PFSK-1 (cell line): ENCODE results near the gene TAGLN2.

ENCODE experiments used
- FOXP2 ChIP-seq: optimal IDR thresholded peaks from 2 replicates; pipeline ENCODE3; 2011; ENCODE audit warnings: borderline replicate concordance, control low read depth, inconsistent platforms; ENCODE audit not compliant: insufficient read depth; ENCODE audit errors: extremely low read length, extremely low read depth
- POLR2AphosphoS5 ChIP-seq: IDR thresholded peaks from 2 replicates; pipeline ENCODE4 v1.6.1; 2012; ENCODE audit warnings: low read depth, mild to moderate bottlenecking, control low read depth, low read length, moderate library complexity
- SIN3A ChIP-seq: IDR thresholded peaks from 2 replicates; pipeline ENCODE4 v1.6.1; 2012; ENCODE audit warnings: mild to moderate bottlenecking, low read length, moderate library complexity, borderline replicate concordance; ENCODE audit not compliant: insufficient read depth
- TAF1 ChIP-seq: IDR thresholded peaks from 2 replicates; pipeline ENCODE4 v1.6.1; 2012; ENCODE audit warnings: low read length, control low read depth, borderline replicate concordance; ENCODE audit not compliant: insufficient read depth
- TF ChIP-seq, protein P1 (sequence below), 2 experiments: IDR thresholded peaks; 2 replicates each; pipeline versions ENCODE4 v1.6.1 to v1.8.0; 2011 to 2012; ENCODE audit warnings: low read depth in 2 of 2, low read length in 2 of 2, control low read depth in 1 of 2, inconsistent platforms in 1 of 2, mild to moderate bottlenecking in 1 of 2, moderate library complexity in 1 of 2; ENCODE audit not compliant: insufficient read depth in 1 of 2

Gene TAGLN2

DNA sequence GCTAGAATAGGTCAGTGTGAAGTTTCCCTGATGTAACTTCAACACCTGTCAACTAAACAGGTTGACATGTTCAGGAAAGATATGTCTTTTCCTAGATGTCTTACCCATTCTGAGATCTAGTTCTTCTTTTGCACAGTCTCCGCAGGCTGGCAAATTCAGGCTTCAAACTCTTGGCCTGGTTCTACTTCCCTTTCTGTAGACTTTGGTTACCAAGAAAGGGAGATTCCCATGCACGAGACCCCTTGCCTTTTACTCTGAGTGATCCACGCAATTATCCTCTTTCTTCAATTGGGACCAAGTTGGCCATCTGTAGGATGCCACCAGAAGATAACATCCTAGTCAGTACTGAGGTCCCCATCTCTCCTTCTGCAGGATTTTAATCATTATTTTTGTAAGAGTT, 27.3 kb downstream of the TAGLN2 start:
- TF ChIP-seq POLR2AphosphoS5 (no peak), TAF1 (no peak), SIN3A (no peak), FOXP2 (no peak)

DNA sequence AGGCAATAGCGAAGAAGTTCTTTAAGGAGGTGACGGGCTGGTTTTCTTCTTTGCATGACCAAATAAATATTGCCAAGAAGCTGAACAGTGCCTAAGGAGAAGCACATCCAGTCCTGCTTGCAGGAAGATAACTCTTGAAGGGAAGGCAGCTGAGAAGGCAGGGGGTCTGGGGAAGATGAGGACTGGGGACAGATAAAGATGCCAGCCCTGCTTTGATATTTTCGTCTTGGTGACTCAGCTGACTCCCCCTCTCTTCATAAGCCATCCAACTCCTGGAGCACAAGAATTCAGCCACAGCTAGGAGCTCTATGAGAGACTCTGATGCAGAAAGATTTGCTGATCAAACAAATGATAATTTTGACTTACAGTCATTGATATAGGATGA, 28.8 kb downstream of the TAGLN2 start:
- TF ChIP-seq, protein P1, sequence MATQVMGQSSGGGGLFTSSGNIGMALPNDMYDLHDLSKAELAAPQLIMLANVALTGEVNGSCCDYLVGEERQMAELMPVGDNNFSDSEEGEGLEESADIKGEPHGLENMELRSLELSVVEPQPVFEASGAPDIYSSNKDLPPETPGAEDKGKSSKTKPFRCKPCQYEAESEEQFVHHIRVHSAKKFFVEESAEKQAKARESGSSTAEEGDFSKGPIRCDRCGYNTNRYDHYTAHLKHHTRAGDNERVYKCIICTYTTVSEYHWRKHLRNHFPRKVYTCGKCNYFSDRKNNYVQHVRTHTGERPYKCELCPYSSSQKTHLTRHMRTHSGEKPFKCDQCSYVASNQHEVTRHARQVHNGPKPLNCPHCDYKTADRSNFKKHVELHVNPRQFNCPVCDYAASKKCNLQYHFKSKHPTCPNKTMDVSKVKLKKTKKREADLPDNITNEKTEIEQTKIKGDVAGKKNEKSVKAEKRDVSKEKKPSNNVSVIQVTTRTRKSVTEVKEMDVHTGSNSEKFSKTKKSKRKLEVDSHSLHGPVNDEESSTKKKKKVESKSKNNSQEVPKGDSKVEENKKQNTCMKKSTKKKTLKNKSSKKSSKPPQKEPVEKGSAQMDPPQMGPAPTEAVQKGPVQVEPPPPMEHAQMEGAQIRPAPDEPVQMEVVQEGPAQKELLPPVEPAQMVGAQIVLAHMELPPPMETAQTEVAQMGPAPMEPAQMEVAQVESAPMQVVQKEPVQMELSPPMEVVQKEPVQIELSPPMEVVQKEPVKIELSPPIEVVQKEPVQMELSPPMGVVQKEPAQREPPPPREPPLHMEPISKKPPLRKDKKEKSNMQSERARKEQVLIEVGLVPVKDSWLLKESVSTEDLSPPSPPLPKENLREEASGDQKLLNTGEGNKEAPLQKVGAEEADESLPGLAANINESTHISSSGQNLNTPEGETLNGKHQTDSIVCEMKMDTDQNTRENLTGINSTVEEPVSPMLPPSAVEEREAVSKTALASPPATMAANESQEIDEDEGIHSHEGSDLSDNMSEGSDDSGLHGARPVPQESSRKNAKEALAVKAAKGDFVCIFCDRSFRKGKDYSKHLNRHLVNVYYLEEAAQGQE (IDR thresholded peaks at IDR 0.05; ENCODE audit: insufficient read depth in 1 of 2, low read depth in 2 of 2, low read length in 2 of 2), result no peak
- TF ChIP-seq POLR2AphosphoS5 (no peak), TAF1 (no peak), SIN3A (no peak), FOXP2 (no peak)

DNA sequence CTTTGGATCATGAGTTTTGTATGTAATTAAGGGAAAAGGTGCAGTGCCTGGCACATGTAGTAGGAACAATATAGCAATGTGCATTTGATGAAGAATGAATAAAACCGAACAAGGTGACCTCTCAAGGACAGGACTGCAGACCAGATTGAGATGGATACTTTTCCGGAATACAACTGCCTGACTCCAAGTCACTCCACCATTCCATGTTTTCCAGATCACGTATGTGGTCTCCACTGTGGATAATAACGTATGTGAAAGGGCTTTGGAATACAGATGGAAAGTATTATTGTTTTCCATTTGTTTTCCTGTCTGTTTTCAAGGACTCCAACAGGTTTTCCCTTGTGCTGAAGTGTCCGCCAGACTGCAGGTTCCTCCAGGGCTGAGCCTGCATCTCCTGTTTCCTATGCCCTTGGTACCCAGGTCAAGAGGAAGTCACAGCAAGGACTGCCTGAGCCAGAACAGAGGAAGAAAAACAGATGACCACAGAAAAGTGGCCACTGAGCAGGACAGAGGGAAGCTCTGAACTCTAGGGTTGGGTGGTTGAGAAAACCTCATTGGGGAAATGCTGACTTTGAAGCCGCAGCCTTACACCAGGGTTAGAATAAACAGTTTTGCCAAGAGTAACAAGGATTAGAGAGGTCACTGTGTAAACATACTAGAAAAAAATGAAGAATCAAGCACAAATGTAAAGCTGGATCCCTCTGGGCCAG, 29.3 kb downstream of the TAGLN2 start:
- no peak for TF ChIP-seq TAF1
- TF ChIP-seq SIN3A, result no peak
- TF ChIP-seq, protein P1 (IDR thresholded peaks at IDR 0.05; ENCODE audit: insufficient read depth in 1 of 2, low read depth in 2 of 2, low read length in 2 of 2), result no peak
- TF ChIP-seq FOXP2, result no peak
- no peak for TF ChIP-seq POLR2AphosphoS5

DNA sequence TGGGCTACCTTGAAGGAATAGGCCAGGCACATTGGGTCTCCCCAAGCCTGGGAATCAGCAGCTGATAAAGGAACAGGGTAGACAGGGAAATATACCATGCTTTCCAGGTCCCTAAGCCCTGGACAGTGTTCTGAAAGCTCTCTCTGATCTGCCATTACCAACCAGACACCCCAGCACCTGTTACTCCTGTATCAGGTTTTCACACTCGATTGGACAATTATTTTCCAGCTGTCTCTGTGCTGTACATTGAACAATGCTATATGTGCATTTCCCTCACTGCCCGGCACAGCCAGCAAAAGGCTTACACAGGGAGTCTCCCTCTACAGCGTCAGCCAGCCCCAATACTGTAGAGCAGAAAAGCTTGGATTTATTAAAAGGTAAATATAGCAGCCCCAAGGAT, 30.0 kb downstream of the TAGLN2 start:
- TF ChIP-seq POLR2AphosphoS5, result no peak
- no peak for TF ChIP-seq FOXP2
- TF ChIP-seq TAF1, result no peak
- no peak for TF ChIP-seq SIN3A
- TF ChIP-seq, protein P1 (IDR thresholded peaks at IDR 0.05; ENCODE audit: insufficient read depth in 1 of 2, low read depth in 2 of 2, low read length in 2 of 2), result no peak

DNA sequence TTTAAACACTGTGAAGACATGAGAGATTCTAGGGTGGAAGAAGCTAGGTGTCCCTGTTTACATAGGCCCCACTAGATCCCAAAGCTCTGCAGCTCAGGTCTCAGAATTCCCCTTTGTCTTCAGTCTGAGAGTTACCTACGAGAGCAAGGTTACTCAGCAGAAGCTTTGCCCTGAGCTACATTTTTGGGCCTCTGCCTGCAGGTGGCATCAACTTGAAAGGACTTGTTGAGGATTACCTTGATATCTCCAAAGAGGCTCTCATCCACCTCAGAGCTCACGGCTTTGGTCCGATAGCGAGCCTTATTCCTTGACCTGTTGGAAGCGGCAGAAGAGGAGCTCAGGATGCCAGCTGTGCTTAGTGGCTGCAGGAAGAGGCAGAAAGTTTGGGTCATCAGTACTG, 32.4 kb downstream of the TAGLN2 start:
- TF ChIP-seq, protein P1 (IDR thresholded peaks at IDR 0.05; ENCODE audit: insufficient read depth in 1 of 2, low read depth in 2 of 2, low read length in 2 of 2), result no peak
- no peak for TF ChIP-seq FOXP2
- no peak for TF ChIP-seq TAF1
- TF ChIP-seq SIN3A, result no peak
- TF ChIP-seq POLR2AphosphoS5, result no peak
